Measurements from ENCODE around the gene AGAP3.

The AGAP3 gene

DNA sequence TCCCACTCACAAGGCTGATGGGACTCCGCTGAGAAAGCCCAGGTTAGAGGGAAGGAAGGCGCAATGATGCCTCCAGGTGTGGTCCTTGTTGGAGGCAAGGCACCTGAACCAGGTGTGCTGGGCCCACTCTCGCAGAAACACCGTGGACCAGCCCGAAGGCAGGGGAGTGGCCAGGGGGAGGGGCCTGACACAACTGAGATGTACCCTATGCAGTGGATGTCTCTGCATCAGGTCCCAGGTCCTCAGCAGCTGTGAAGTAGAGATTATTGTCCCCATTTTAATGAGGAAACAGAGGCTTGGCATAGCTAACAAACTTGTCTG, 49.2 kb downstream of the AGAP3 start:
- no peak for DNase-seq (ENCODE audit: low read depth)

DNA sequence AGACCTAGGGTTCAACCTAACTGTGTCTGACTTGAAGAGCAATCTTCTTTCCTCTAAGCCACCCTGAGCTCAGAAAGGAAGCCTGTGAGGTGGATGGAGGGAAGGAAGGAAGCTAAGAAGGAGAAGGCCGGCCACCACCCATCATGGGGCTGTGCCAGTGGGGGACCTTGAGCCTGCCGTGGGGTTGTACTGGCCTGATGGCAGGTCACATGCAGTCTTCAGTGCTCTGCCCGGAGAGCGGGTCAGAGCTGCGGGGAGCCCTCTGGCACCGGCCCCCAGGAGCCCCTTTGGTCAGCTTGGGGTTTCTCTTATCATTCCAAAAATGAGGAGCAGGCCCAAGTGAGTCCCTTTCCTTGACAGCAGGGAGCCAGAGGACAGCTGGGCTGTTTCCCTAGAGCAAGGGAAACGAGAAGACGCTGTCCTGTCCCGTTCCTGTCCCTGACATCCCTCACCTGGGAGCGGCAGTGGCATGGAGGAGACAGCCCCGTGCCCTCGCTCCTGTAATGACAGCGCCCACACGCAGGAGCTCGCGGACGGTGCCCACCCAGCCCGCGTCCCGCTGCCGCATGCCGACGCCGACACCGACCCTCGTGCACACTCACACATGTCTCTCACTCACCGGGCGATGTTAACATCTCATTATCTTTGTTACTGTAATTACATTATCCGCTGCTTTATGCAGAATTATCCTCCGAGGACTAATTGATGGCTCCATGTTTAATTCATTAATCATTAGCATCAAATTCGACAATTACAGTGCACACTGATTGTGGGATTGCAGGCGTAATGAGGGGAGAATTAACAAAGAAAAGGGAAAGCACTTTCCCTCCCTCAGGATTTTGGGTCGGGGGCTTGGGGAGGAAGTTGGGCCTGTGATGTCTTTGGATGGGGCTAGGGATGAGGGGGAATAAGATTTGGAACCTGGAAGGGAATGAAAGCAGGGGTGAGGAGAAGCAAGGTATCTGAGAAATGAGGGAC, 49.9 kb downstream of the AGAP3 start:
- no peak for DNase-seq (ENCODE audit: low read depth)

DNA sequence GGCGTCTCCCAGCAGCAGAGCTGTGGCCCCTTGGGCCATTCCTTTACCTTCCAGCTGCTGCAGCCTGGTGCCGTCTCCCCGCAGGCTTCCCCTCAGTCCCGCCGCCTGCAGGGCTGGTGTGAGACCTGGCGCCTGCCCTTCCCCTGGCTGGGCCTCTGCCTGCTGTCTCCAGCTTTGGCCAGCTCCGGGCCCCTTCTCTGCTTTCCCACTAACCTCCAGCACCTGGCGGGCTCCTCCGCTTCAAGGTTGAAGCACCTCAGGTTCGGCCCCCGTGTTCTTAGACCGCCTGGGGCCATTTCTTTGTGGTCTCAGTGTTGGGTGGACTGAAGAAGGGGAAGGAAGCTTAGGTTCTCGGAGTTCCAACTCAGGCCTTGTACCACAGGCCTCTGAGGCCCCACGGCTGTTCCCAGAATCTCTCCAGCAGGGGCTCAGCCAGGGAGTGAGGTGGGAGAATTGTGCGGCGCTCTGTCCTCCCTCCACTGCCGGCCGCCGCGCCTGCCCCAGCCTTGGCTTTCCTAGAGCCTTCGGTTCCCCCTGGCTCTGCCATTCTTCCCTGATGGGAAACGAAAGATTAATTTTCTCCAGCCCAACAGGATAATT, 50.9 kb downstream of the AGAP3 start:
- no peak for DNase-seq (ENCODE audit: low read depth)

DNA sequence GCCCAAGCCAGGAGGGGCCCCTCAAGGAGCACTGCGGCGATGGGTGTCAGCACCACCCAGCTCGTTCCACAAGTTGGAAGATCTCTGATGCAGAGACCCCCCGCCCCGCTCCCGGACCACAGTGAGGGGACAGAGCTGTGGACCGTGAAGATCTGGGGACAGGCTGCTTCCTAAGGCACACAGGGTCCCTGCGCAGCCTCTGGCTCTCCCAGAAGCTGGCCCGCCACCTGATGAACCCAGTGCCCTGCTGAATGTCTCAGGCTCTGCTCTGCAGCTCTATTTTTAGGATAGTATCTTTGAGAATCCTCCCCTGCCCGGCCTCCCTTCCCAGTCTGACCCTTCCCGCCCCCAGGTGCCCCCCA, 51.5 kb downstream of the AGAP3 start:
- DNase-seq (ENCODE audit: low read depth) = no peak

DNA sequence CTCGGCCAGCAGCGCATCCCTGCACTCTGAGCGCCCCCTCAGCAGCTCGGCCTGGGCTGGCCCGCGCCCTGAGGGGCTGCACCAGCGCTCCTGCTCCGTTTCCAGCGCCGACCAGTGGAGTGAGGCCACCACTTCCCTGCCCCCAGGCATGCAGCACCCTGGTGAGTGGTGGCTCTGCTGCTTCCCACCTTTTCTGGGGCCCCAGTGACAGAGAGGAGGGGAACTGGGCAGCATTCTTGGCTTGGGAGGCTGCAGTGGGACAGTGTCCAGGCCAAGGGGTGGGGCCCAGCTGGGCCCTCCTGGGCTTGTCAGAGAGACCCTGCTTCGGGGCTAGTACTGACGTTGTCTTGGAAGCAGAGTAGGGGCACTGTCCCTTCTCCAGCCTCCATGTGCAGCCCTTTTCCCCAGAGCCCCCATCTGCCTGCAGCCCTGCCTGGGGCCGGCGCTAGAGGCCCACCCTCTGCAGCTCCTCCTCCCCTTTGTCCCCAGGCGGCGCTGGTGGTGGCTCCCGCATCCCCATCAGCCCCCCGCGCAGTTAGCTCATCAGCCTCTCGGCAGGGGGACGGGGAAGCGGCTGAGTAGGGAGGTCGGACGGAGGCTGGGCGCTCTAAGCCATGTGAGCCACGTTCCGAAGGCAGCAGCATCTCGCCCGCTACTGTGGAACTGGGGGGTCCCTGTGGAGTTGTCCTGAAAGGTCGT, 52.0 kb downstream of the AGAP3 start:
- DNase-seq (ENCODE audit: low read depth) = no peak

DNA sequence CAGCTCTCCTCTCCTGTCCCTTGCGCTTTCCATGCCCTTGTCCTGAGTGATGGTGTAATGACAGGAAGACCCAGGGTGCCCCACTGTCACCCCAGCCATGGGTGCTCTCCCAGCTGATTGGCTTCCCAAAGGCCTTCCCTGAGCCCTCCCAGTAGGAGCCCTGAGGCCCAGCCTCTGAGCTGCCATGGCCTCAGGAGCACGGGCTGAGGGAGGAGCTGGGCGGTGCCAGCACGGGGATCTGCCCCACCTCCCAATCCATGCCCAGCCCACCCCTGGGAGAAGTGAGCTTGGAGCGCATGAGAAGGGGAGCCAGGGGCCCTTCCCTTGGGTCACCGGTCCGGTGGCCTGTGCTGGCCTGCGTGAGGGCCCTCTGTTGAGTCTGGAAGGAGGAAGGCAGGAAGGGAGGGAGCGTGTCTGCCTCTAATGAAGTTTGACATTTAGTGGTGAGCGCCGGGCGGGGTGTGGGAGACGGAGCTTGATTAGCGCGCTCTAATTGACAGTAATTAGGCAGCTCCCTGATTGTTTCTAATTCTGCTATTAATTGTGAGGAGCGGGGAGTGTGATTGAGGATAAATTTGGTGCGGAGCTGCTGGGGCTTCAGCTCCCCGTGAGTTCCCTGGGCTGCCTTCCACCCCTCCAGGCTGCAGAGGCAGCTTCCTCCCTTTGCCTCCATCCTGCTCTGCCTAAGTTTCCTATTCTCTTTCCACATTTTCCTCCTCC, 53.0 kb downstream of the AGAP3 start:
- no peak for DNase-seq (ENCODE audit: low read depth)

DNA sequence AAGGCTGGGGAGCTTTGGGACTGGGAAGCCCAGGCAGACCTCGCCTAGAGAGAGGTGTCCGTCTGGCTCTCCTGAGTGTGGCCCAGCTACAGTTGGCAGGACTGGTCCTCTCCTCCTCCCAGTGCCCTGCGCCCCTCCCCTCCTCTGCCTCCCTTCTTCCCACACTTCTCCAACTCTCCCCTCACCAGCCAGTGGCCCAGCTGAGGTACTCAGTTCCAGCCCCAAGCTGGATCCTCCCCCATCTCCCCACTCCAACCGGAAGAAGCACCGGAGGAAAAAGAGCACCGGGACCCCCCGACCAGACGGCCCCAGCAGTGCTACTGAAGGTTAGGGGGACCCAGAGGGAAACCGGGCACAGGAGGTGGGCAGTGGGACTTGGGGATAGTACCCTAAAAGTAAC, 53.5 kb downstream of the AGAP3 start:
- no peak for DNase-seq (ENCODE audit: low read depth)

DNA sequence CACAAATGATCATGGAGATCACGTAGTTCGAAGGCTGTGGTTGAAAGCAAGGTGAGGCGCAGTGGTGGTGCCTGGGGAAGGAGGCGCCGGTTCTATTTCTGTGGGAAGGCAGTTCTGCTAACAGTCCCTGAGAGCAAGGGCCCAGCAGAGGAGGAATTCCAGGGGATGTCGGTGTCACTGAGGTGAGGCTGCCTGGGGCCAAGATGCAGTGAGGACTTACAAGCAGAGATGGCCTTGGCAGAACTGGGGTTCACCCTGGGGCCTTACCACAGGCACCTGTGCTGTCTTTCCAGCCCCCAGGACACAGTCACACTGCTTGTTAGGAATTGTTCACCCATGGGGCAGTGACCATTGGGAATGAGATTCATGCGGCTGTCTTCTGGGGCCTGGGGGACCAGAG, 54.6 kb downstream of the AGAP3 start:
- no peak for DNase-seq (ENCODE audit: low read depth)

DNA sequence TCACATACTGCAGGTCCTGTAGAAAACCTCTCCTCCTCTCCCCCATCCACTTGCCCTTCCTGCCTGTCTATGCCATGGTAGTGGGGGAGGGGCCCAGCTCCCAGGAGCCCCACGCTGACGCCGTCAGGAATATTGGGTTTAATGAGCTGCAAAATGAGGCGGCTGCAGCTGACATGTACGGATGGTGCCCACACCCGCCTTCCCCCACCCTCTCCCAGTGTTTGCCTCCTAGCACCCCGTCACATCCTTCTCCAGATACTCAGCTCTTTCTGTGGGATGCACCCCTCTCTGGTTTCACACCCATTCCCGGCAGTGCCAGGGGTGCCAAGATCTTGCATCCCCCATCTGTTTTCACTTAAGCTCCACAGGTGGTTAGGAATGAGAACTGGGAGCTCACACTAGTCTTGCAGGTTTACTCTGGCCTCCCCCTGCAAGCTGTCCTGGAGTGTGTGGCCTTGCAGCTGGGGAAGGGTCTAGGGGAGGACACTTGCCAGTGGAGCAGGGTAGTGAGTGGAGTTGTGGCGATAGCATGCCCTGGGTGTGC, 55.1 kb downstream of the AGAP3 start:
- DNase-seq (ENCODE audit: low read depth) = no peak

DNA sequence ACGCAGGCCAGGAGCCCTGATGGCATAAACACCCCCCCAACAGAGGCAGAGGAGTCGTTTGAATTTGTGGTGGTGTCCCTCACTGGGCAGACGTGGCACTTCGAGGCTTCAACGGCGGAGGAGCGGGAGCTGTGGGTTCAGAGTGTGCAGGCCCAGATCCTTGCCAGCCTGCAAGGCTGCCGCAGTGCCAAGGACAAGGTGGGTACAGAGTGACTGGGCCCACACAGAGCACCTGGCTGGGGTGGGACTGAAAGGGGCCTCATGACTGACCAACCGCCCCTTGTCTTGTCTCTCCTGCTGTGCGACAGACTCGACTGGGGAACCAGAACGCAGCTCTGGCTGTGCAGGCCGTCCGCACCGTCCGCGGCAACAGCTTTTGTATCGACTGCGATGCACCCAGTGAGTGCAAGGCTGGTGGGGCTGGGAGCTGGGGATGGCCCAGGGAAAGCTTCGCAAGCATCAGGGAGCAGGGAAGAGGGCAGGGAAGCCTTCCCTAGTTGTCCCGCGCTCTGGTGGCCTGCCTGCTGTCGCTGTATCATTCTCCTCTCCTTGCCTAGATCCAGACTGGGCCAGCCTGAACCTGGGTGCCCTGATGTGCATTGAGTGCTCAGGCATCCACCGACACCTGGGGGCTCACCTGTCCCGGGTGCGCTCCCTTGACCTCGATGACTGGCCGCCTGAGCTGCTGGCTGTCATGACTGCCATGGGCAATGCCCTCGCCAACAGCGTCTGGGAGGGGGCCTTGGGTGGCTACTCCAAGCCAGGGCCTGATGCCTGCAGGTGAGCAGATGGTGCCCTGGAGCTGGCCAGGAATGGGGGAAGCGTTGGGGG, 55.8 kb downstream of the AGAP3 start:
- no peak for DNase-seq (ENCODE audit: low read depth)

DNA sequence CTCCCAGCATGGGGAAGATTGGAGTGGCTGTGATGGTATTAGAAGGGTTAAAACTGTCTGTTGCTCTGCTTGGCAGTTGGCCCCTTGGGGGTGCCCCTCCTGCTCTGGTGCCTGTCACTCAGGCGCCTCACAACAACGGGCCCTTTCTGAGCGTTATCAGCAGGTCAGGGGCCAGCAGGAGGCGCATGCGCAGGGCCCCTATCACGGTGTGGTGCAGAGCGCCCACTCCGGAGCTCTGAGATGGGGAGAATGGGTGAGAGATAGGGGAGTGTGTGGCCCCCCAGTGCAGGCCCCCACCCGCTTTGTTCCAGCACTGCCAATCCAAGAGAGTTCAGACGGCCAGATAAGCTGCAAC, 56.4 kb downstream of the AGAP3 start:
- DNase-seq (ENCODE audit: low read depth) = no peak

DNA sequence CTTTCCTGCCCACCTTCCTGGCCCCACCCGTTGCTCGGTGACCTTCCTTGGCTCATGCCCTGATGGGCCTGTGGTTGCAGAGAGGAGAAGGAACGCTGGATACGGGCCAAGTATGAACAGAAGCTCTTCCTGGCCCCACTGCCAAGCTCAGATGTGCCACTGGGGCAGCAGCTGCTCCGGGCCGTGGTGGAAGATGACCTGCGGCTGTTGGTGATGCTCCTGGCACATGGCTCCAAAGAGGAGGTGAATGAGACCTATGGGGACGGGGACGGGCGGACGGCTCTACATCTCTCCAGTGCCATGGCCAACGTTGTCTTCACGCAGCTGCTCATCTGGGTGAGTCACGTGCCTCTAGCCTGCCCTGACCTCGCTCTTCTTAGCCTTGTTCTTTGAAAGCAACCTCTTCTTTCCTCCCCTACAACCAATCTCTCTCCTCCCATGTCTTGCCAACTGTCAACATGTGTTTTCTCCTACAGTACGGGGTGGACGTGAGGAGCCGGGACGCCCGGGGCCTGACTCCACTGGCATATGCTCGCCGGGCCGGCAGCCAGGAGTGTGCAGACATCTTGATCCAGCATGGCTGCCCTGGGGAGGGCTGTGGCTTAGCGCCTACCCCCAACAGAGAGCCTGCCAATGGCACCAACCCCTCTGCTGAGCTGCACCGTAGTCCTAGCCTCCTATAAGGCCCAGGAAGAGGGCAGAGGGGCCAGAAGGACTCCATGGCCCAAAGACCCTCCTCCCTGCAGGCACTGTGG, 57.2 kb downstream of the AGAP3 start:
- DNase-seq (ENCODE audit: low read depth) = no peak

DNA sequence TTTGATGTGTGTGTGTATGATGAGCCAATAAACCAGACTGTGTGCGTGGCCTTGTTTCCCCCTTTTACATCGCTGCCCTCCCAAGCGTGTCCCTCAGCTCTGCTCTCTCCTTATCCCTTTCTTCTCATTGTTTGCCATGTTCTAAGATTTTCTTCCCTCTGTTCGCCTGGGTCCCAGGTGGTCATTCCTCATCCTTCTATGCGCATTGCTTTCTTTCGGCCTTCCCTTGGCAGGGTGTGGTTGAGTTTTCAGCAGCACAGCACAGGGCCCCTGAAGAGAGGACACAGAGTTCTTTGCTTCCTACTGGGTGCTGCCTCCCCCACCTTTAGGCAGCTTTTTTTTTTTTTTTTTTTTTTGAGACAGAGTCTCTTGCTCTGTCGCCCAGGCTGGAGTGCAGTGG, 58.1 kb downstream of the AGAP3 start:
- DNase-seq (ENCODE audit: low read depth) = no peak

DNA sequence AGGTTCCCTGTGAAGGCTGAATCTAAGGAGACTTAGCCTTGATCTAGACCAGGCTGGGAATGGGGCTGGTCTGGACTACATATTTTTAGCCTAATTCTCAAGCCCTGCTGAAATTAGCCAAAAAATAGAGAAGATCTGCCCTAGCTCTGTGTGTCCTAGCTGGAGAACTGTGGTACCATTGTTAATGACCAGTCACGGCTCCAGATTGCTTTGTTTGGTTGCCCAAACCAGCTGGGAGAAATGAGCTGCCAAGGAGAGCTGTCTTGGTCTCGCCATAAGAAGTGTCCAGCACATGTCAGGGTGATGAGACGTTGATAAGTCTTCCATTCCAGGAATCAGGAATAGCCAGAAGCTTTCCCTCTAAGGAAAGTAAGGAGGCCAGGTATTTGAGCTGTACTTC, 60.5 kb downstream of the AGAP3 start:
- no peak for DNase-seq (ENCODE audit: low read depth)

DNA sequence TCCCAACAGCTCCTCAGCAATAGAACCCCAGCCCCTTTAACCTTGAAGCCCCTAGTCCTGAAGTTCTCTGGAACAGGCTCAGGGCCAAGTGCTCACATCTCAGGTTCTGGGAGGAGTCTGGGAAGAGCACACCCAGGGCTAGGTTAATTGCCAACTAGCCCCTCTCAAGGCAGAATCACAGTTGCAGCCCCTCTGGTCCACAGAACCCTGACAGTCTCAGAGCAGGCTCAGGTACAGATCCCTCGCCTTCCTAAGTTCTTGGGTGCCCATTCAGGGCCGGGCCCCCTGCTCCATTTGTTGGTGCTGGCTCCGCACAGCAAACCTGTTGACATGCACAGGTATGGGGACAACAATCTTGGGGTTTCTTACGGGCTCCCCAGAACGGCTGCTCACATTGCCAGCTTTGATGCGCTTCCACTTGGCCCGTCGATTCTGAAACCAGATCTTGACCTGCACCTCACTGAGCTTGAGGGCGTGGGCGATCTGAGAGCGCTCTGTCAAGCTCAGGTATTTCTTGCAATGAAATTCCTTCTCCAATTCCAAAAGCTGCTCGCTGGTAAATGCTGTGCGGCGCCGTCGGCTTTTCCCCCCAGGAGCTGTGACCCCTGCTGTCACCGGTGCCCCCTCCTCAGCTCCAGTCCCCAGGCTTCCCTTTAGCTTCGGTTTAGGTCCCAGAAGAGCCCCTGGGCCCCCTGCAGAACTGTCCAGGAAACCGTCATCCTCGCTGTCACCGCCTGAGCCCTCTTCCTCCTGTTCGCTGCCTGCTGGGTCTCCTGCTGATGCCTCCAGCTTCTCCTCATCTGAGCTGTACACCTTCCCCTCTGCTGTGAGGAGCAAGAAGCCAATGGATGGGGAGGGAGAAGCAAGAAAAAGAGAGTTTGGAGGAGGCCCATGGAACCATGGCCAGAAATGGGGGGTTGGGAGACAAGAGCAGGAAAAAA, 62.3 kb downstream of the AGAP3 start:
- DNase-seq (ENCODE audit: low read depth) = no peak

DNA sequence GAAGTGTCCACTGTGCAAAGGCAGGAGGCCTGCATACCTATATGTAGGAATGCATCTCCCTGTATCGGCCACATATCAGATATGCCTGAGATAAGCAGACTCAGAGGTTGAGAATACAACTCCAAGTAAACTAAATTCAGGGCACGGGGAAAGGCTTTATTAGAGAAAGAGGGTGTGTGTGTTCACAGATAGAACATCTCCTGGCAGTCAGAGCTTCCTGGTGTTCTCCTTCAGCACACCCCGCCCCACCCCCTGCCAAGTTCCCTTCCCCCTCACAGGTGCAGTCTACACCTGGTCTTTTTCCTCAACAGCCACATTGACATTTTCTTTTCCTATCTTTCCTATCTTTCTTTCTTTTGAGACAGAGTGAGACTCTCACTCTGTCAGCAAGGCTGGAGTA, 64.1 kb downstream of the AGAP3 start:
- no peak for DNase-seq (ENCODE audit: low read depth)

DNA sequence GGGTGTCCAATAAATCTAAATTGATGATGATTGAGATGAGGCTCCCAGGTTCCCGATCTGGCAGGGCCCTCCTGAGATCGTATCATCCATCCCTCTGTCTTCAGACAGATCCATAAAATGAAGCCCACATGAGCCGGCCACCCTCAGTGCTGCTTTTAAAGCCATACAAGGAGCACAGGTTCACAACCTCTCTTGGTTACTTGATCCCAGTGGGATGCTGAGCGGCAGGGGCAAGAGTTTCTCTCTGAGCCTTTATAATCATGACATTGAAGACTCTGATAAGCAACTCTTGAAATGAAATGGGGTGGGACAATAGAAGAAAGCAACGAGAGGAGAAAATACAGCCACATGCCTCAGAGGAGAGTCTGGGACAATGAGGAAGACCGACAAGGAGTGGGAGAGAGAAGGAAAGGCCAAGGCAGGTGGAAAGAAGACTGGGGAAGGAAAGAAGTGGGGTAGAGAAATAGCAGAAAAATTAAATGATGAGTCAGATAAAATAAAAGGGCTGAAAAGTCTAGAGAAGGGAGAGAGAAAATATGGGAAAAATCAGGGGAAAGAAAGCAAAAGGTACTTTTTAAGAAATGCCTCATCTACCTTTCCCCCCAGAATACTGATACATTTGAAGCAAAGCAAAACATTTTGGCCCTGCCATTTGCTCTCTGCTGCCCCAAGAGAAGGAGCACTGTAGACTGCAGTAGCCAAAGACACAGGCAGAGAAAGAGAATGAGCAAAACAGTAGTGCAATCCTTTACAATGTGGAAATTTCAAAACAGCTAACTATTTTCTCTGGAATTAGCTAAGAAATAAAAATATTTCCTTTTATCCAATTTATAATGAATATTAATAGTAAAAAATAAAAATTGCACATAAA, 66.6 kb downstream of the AGAP3 start:
- no peak for DNase-seq (ENCODE audit: low read depth)

DNA sequence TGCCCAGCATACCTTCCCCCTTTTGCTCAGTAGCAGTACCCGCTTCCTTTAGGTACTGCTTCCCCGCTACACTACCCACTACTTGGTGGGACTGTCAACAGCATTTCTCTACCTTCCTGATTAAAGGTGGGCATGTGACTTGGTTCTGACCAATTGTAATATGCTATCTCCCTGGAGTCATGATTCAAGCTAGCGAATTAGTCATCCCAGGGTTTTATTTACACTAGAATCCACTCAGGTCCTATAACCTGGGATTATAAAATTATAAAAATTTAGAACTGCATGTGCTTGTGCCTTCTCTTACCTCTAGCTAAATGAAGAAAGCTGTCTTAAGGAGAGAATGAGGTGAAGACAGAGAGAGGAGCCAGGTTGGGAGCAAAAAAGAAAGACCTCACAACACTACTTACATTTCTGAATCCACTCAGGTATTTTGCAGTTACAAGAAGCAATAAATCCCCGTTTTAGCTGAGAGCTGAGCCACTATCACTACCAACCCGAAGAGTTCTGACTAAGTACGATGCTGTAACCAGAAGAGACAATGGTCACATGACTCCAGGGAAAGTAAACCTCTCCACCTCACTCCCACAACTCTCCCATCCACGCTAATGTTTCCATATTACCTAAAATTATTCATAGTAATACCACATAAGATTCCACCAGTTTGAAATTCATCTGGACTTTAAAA, 71.5 kb downstream of the AGAP3 start:
- DNase-seq (ENCODE audit: low read depth) = no peak

Measured in activated T-cell treated with anti-CD3 and anti-CD28 coated beads for 48 hours (primary cell).